Measurements from ENCODE around the gene MCF2.
"Not testable (repeated sequence)": the region's sequence is repeated elsewhere in the genome, so short reads cannot be mapped to it uniquely, and the experiment has no call there.

Gene MCF2, protein sequence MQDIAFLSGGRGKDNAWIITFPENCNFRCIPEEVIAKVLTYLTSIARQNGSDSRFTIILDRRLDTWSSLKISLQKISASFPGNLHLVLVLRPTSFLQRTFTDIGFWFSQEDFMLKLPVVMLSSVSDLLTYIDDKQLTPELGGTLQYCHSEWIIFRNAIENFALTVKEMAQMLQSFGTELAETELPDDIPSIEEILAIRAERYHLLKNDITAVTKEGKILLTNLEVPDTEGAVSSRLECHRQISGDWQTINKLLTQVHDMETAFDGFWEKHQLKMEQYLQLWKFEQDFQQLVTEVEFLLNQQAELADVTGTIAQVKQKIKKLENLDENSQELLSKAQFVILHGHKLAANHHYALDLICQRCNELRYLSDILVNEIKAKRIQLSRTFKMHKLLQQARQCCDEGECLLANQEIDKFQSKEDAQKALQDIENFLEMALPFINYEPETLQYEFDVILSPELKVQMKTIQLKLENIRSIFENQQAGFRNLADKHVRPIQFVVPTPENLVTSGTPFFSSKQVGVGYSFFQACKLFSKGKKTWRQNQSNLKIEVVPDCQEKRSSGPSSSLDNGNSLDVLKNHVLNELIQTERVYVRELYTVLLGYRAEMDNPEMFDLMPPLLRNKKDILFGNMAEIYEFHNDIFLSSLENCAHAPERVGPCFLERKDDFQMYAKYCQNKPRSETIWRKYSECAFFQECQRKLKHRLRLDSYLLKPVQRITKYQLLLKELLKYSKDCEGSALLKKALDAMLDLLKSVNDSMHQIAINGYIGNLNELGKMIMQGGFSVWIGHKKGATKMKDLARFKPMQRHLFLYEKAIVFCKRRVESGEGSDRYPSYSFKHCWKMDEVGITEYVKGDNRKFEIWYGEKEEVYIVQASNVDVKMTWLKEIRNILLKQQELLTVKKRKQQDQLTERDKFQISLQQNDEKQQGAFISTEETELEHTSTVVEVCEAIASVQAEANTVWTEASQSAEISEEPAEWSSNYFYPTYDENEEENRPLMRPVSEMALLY

DNA sequence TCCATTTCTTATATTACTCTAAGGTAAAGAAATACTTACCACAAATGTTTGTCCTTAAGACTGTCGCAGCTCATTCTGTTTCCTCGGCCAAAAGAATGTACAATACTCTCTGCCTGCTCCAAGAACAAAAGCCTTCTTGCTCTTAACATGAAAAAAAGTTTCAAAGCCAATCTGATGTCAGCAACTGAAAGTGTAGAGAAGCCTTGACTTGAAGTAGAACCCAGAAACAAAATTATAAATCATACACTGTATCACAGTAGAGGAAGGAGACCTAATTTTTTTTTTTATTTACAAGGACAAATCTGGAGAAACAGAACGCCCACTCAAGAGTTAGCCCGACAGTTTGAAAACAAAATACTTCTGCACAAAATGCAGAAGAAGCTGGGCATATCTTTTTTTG is at the start of gene MCF2:
MCF2 (minus strand) TSS at position 101 of the 400 bp plus-strand sequence. CDS start 56,423 bp downstream, outside the sequence.
- no peak for DNase-seq (ENCODE audit: low read depth)

DNA sequence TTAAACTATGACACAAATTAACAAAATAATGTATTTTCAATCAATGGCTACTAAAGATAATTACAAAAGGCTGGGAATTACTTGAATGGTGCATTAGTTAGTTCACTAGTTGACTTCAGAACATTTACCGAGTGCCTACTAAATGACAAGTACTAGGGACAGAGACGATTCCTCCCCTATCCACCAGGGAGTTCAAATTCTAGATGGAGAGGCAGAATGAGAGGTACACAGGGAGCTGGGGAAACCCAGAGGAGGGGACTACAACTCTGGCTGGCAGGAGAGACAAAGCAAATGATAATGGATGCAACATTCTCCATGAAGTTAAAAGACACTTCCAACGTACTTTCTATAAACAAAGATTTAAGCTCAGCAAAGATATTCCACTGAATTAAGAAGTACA is 43.1 kb upstream of the MCF2 start:
- DNase-seq (ENCODE audit: low read depth) = no peak

DNA sequence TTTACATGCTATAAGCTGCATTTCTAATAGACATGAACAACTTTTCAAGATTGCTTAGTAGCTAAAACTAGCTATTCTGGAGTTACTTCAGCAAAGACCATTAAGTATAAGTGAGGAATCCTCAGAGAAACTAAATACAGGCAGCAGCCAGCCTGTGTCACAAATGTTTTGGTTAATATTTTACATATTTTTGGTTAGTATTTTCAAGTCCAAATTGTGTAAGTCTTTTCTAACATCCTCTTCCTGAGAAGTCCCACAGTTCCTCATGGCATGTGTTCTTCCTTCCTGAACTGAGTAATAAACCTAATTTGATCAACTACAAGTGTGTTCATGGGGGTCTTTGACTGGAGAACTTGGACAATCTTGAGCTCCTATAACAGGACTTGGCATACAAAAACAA is 42.4 kb upstream of the MCF2 start:
- DNase-seq (ENCODE audit: low read depth) = peak; percentile 12

DNA sequence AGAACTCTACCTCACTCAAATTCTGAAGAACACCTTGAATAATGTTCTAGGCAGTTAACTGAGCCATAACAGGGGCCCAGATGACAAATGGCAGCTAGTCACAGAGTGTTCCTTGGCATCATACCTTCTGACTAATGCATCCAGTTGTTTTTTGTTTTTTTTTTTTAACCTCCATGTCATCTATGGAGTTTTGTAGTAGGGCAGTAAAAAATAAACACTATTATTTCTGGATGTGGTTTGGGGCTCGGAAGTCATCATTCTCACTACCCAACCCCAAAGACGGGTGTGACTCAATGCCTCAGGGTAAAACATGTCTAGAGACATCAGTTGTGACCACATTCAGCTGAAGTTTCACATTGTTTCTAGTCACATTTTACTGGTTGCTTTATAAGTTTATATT is 31.2 kb upstream of the MCF2 start:
- peak; percentile 56 for DNase-seq (ENCODE audit: low read depth)

- no peak for DNase-seq (ENCODE audit: low read depth)
Observed at GRCh38 chrX:139738581-139738980, 30.6 kb upstream of the MCF2 start.

DNA sequence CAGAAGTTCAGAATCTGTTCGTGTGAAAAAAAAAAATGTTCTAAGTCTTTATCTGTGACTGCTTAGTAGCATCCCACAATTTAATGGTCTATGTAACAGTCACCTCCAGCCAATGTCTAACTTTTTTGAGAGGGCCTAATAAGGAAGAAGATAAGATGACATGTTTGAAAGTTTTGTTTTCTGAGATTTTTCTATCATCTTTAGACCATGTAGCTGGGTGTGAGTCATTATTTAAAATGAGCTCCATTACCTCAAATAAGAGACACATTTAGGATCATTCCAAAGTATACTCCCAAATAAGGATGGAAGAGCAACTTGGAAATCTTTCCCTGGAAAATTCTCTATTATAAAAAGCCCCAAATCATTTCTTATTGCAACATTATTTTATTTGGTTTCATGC is 28.2 kb upstream of the MCF2 start:
- DNase-seq (ENCODE audit: low read depth) = no peak

DNA sequence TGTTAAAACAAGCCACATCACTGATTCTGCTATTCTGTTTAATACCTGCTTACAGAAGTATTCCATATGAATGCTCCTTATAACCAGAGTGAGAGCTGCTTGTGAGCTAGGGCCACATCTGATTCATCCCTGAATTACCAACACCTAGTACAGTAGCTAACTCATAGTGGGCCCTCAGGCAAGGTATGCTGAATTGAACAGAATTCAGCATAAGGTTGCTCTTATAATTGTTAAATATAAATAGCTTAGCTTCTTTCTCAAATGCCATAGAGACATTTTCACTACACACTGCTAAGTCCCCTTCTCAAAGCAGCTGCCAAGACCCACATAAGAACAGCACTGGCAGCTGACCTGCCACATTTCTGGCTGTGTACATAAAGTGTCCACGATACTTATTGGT is 27.0 kb upstream of the MCF2 start:
- DNase-seq (ENCODE audit: low read depth) = no peak

DNA sequence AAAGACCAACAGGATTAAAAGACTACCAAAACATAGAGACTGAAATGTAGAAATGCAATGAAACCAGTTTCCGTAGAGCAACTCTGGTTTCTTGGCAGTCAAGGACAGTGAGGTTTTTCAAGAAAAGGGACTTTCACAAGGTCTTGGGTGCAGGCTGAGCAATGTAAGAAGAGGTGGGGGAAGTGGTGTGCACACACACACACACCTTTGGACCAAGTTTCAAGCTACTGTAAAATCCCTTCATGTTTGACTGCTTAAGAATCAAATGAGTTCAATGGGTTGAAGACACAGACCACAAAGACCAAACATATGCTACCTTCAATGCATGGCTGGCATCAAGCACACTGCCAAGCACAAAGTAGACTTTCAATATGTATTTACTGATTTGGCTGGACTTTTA is 17.8 kb upstream of the MCF2 start:
- DNase-seq (ENCODE audit: low read depth) = no peak

- peak; percentile 26 for DNase-seq (ENCODE audit: low read depth)
Observed at GRCh38 chrX:139724626-139725025, 16.7 kb upstream of the MCF2 start.

DNA sequence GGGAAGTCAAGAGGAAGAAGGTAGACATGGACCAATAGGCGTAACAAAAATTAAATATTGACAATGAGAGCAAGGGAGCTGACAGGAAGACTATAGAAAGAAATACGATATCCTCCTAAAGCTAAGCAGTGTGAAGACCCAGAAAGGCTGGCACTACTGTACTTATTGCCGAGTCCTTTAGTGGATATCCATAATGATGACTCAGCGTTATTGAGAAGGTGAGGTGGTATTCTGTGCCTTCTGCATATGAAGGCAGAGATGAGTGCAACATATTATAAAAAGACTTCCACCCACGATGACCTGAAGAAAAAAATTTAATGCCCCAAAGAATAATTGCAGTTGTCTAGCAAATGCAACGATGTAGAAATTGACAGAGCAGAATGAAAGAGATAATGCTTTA is 13.0 kb upstream of the MCF2 start:
- DNase-seq (ENCODE audit: low read depth) = no peak

- DNase-seq (ENCODE audit: low read depth) = peak; percentile 81
Observed at GRCh38 chrX:139720136-139720535, 12.2 kb upstream of the MCF2 start.

DNA sequence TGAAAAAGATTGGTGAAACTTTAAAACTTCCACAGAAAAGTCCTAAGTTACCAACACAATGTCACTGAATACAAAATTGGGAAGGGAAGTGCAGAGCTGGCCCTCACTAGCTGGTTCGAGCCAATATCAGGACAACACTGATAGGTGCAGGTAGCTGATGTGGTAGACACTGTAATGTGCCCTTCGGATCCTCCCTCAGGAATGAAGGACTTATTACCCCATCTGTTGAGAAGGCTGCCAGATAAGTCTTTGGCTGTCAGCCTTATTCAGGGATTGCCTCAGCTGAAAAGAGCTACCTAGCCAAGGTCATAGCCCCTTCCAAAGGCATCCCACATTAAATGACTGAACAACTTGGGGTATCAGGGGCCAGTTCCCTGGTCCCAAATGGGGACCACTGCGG is 5.3 kb downstream of the MCF2 start:
- DNase-seq (ENCODE audit: low read depth) = no peak

DNA sequence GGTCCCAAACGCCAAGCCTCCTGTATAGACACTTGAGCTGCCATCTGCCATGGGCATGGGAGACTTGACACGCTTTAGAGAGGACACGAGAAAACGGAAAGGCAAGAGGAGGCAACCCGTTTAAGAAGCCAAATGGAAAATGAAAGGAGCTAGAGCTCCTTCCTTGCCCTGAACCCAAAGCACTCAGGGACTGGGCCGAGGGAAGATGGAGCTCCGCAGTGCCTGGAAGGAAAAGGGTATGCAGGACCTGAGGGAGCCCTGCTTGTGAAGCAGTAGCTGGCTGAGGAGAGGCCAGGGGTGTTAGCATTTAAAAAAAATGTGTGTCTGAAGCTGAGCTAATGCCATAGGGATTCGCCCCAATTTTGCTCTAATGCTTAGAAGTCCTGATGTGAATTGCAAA is 15.1 kb downstream of the MCF2 start:
- DNase-seq (ENCODE audit: low read depth) = no peak

DNA sequence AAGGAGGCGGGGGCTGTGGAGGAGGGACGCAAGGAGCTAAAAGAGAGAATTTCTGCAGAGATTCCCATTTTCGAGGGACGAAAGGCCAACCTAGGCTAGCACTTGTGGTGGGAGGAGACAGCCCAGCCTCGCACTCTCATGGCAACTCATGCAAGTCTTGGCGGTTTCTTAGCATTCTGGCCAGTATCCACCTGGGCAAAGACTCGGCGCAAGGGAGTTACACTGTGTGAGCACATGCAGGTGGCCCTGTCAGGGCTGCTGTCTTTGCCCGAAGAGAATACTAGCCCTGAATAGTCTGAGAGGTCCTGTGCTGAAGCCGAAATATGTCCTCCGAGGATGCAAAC is 15.5 kb downstream of the MCF2 start:
- no peak for DNase-seq (ENCODE audit: low read depth)

- DNase-seq (ENCODE audit: low read depth) = no peak
Observed at GRCh38 chrX:139691843-139692505, 16.0 kb downstream of the MCF2 start.

- peak; percentile 2 for DNase-seq (ENCODE audit: low read depth)
Observed at GRCh38 chrX:139691493-139691842, 16.5 kb downstream of the MCF2 start.

GRCh38 chrX:139685175-139685574 is 22.8 kb downstream of the MCF2 start:
- not testable (repeated sequence) for DNase-seq (ENCODE audit: low read depth)

- DNase-seq (ENCODE audit: low read depth) = no peak
Observed at GRCh38 chrX:139680356-139680755, 27.6 kb downstream of the MCF2 start.

DNA sequence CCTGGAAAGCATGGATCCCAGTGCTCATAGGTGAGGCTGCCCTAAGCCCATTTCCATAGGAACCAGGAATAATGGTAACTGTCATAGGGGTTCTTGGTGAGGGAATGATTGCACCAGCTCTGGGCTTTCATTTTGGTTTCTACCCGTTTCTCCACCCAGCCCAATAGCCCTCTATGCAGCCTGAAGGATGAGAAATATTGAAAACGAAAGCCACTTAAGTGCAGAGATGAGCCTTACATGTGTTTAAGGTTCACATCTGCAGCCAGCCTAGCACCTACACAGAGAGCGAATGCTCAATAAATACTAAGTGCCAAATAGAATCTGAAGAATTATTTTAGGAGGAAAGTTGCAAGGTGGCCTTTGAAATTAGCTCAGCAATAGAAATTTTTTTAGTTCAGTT is 60.4 kb downstream of the MCF2 start:
- DNase-seq (ENCODE audit: low read depth) = no peak

DNA sequence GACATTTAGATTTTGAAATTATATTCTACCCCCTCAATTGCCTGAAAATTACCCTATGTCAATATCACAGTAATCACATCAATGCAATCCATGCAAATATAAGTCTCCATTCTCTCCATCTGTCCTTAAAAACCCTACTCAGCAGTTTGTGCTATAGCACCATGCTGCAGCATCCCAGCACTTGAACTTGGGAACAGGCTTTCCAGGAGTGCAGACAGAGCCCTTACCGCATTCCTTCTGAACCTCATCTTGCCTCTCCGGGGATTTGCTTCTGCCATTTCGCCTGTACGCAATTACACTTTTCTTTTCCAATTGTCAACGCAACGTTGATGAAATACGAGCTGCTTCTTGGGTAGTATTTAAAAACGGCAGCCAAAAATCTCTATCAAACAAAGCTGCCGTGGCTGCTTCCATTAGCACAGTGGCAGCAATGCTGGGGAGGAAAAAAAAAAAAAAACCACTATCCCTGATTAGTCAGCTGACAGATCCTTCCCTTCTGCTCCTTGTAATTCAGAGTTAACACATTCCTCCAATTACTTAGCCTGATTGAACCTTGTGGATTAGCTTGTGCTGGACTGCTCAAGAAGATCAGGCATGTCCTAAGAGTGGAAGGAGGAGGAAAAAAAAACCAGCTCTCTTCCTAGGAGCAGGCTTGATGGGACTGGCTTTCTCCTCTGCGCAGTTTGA is 65.6 kb downstream of the MCF2 start:
- peak; percentile 15 for DNase-seq (ENCODE audit: low read depth)

DNA sequence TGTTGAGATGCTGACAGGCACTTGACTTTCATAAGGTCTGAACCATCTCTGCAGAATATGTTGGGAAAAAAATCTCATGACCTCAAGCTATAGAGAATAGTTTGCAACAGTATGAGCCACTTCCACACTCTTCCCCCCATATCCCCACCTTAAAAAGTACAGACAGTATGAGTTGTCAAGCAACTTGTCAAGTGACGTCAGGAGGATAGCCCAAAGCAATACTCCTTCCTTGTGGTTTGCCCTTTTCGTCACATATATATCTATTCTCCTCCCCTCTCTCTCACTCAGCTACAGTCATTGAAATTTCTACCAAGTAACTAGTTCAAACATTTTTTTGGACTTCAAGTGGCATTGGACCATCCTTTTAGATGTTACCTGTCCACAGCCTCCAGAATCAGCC is 67.7 kb downstream of the MCF2 start:
- peak; percentile 27 for DNase-seq (ENCODE audit: low read depth)

DNA sequence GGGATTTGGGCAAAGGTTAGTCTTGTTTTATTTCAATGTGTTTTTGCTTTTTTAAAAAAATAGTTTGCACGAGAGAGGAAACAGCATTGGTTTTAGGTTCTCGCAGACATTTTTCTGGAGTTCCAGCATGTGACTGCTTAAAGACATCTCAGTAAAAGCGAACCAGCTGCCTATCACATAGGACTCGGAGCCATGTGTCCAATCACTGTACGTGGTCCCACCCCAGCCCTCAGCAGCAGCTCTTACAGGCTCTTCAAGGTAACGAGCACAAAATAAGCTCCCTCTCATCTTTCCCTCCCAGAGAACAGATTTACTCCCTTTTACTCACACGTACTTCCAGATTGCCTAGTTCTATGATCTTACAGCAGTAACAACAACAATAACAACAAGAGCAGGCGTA is 68.7 kb downstream of the MCF2 start:
- DNase-seq (ENCODE audit: low read depth) = no peak
